Renal cortical epithelial cell (primary cell): ENCODE results near the gene PARP6. TPM values are rescaled to one million over a fixed set of nuclear protein-coding genes. Genes with fewer than 3 reads are reported as not detected.

ENCODE experiments used
- DNase-seq: peaks from one replicate; pipeline ENCODE4 v3.0.0-alpha.2; 2011; ENCODE audit warnings: low read depth
- total RNA-seq: library from RNA; depleted of rRNA; stranded (reverse); fragments of >200 nt; gene quantifications from 2 replicates; pipeline ENCODE4 v1.2.3, GENCODE V29; 2014

PARP6 gene
- total RNA-seq, 1 donor from 2014 or later = 22.3 TPM

- DNase-seq = no peak
These were observed 71.7 kb downstream of the PARP6 start for GRCh38 chr15:72200395-72201237.

DNA sequence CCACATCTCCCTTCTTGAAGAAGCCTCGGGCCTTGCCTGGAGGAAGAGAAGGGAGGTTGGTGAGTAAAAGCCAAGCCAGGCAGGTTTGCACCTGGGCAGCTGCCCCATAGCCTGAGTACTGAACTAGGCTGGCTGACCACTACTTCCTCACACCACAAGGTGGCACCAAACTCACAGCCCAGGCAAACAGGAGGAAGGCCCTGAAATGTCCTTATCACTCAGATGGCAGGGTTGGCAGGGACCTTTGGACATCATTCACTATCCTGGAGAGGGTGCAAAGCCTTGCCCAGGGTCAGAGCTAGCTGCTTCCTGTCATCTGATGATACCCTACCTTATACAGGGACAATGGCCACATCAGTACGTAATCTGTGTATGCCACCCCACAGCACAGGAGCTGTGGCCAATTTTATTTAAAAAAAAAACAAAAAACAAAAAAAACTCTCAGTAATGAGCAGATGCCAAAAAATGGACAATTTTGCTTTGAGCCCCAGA, 72.6 kb downstream of the PARP6 start:
- DNase-seq = peak; percentile 68

DNA sequence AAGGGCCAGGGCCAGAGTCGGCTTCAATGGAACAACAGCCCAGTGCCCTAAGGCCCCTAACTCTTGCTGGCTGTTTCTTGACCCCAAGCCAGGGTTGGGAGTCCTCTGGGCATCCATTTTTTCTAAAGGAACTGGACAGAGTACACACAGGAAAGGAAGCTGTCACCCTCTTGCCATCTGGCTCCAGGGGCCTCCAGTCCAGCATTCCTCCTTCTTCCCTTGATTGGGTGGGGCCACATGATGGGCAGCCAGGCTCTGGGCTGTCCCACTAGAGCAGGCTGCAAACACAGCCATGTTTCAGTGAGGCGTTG, 73.2 kb downstream of the PARP6 start:
- no peak for DNase-seq

DNA sequence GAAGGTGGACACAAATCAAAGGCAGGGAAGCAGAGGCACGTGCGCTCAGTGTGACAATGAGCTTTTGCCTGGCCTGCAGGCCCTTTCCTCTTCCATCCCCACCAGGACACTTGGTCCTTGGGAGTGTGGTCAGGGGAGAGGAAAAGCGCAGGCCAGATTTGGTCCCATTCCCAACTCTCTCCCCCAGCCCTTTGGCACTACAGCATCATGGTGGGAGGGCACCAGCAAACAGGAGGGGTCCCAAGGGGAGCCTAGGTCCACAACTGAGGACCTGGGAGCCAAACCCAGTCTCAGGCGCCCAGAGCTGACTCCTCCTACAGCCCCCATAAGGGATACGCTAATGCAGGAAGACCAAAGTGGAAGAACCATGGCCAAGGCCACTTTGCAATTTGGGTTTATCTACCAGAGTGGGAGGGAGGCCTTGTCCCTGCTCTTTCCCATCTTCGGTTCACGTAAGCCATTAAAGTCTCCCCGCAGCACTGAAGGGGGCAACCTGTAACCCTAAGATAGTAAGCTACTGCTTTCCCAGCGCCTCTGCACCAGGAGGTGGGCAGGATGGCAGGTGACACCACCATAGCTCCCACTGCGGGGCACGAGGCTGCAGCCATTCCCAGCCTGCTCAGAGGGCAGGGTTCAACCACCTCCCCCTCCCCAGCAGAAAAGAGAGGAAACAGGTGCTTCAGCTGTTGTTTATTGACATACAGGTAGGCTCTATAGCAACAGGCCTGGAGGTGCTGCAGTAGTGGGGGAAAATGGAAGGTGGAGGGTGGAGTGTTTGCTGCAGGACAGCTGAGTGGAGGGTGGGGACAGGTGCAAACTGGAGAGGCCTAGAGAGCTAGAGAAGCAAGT, 73.8 kb downstream of the PARP6 start:
- DNase-seq = no peak

DNA sequence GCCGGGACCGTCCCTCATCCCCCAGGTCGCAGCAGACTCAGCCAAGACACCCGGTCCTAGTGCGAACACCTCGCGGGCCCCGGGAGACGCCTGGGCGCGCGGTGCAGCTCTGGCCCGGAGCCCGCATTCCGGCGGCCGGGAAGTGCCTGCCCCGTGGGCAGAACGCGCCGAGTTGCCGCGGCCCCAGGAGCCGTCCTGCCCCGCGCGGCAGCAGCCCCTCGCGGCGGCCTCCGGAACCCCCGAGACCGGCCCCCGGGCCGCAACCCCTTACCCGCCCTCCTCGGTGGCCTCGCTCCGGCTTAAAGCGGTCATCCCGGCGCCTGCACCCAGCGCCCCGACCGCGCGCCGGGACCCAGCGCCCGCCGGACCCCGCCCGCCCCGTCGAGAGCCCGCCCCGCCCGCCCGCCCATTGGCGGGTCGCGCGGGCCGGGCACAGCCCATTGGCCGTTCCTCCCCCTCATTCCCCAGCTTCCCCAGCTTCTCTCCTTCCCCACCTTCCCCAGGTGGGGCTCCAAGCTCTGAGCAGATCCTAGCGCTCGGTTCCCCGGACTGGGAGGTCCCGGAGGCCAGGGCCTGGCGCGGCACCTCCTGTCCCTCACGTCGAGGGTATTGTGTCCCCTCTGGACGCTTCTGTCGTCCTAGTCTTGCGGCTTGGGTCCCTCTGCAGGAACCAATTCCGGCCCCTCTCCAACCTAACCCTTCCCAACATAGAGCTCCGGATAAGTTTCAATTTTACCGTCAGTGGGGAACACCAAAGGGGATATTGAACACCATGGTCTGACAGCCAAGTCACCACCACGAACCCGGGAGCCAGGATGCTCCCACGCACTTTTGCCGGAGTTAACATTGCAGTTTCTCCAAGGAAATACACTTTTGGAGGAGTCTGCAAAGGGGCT, 74.6 kb downstream of the PARP6 start, which contains the start of gene GRAMD2A:
GRAMD2A (minus strand) TSS at position 328 of the 896 bp plus-strand sequence.
- peak; percentile 46 for DNase-seq

GRCh38 chr15:72197041-72197459, 75.3 kb downstream of the PARP6 start:
- DNase-seq = no peak

- no peak for DNase-seq
These were observed 75.8 kb downstream of the PARP6 start for GRCh38 chr15:72196409-72197040.

GRCh38 chr15:72195101-72195511, 77.2 kb downstream of the PARP6 start:
- DNase-seq = peak; percentile 71

GRCh38 chr15:72193836-72194396, 78.4 kb downstream of the PARP6 start:
- no peak for DNase-seq

DNA sequence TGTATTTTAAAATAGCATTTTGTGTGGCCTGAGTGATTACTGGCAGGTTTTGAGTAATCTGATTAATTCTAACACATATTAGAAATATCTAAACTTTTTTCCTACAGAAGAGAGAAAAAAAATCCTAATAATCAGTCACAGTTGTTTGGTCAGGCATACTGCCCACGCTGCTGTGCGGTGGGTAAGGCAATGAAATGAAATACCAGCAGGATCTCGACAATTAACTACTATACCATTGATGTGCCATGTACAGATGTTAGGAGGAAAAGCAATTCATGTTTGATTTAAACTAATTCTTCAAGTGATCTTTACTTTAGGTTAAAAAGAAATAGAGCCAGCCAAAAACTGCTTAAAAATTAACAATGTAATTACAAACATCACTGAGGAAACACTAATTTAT, 79.9 kb downstream of the PARP6 start:
- DNase-seq = peak; percentile 40

Other genes with a start within 250 kb of the PARP6 start
- gene MYO9A, start 154.4 kb downstream of the PARP6 start, total RNA-seq = 31.8 and 111 TPM in 2 replicates
- 2.6 and 5.6 TPM in 2 replicates for gene SENP8, start 154.2 kb downstream of the PARP6 start, total RNA-seq
- 0.52 and 1.8 TPM in 2 replicates for gene GRAMD2A, start 74.8 kb downstream of the PARP6 start, total RNA-seq
- 3,079 and 5,384 TPM in 2 replicates for gene PKM, start 41.4 kb downstream of the PARP6 start, total RNA-seq
- 0.15 TPM in 1 of 2 replicates, not detected in the other for gene CELF6, start 47.6 kb upstream of the PARP6 start, total RNA-seq
- 48.4 and 64.6 TPM in 2 replicates for gene HEXA, start 103.5 kb upstream of the PARP6 start, total RNA-seq
- not detected in 2 replicates for gene TMEM202, start 125.8 kb upstream of the PARP6 start, total RNA-seq
- gene ARIH1, start 201.8 kb upstream of the PARP6 start, total RNA-seq = 16.8 and 67.4 TPM in 2 replicates